Neural cell (in vitro differentiated cells): ENCODE data around the gene C19orf44.

Source experiments
- CTCF ChIP-seq: fragments of 450-650 bp; IDR thresholded peaks from 2 replicates; pipeline ENCODE4 v1.5.1; 2014; ENCODE audit warnings: antibody characterized with exemption, mild to moderate bottlenecking, moderate library complexity; ENCODE audit not compliant: poor library complexity, severe bottlenecking
- EZH2 ChIP-seq: fragments of 200-600, 300-800 bp; shearing (Covaris generic), sonication (generic); IDR thresholded peaks from 2 replicates; pipeline ENCODE4 v1.6.1; 2014; ENCODE audit warnings: antibody characterized with exemption, low read length, borderline replicate concordance, mild to moderate bottlenecking; ENCODE audit not compliant: insufficient read depth, poor library complexity, severe bottlenecking
- MXI1 ChIP-seq: fragments of 450-650 bp; conservative IDR thresholded peaks from 2 replicates; pipeline ENCODE4 v1.6.1; 2014; ENCODE audit warnings: antibody characterized with exemption, mild to moderate bottlenecking; ENCODE audit not compliant: poor library complexity, severe bottlenecking
- REST ChIP-seq: IDR thresholded peaks from 2 replicates; pipeline ENCODE4 v1.6.1; 2012; ENCODE audit warnings: borderline replicate concordance

GRCh38 chr19:16477311-16477710, 18.9 kb upstream of the C19orf44 start:
- TF ChIP-seq CTCF, result no peak
- no peak for TF ChIP-seq EZH2
- no peak for TF ChIP-seq MXI1
- TF ChIP-seq REST, result no peak
